H9 (cell line): Measurements from ENCODE around the gene CYSTM1. TPM values are rescaled to one million over a fixed set of nuclear protein-coding genes. Genes with fewer than 3 reads are reported as not detected.

Source experiments
- DNase-seq: peaks from one replicate; pipeline ENCODE4 v3.0.0-alpha.2; 2017
- H2AFZ ChIP-seq: one replicate; pipeline ENCODE4 v1.6.1; 2013; ENCODE audit warnings: mild to moderate bottlenecking, low read length, control low read depth, moderate library complexity
- H2AK5ac ChIP-seq: 2 replicates; pipeline ENCODE4 v1.6.1; 2013; ENCODE audit warnings: low read length, control low read depth, mixed read lengths; ENCODE audit not compliant: insufficient read length
- H2BK120ac ChIP-seq: one replicate; pipeline ENCODE4 v1.6.1; 2013; ENCODE audit warnings: low read depth, mild to moderate bottlenecking, low read length, control low read depth, inconsistent platforms; ENCODE audit not compliant: poor library complexity, severe bottlenecking
- H2BK12ac ChIP-seq: 2 replicates; pipeline ENCODE4 v1.6.1; 2013; ENCODE audit warnings: low read length, control low read depth, mixed read lengths, low read depth; ENCODE audit not compliant: insufficient read length
- H2BK15ac ChIP-seq: 2 replicates; pipeline ENCODE4 v1.6.1; 2013; ENCODE audit warnings: low read depth, low read length, control low read depth
- H2BK20ac ChIP-seq: one replicate; pipeline ENCODE4 v1.6.1; 2013; ENCODE audit warnings: low read depth, mild to moderate bottlenecking, low read length, control low read depth, inconsistent platforms; ENCODE audit not compliant: poor library complexity, severe bottlenecking
- H2BK5ac ChIP-seq: 2 replicates; pipeline ENCODE4 v1.6.1; 2013; ENCODE audit warnings: low read length, control low read depth, mixed read lengths; ENCODE audit not compliant: insufficient read length
- H3K14ac ChIP-seq: 2 replicates; pipeline ENCODE4 v1.6.1; 2013; ENCODE audit warnings: low read length, control low read depth; ENCODE audit not compliant: insufficient read depth
- H3K18ac ChIP-seq: 2 replicates; pipeline ENCODE4 v1.6.1; 2013; ENCODE audit warnings: low read depth, mild to moderate bottlenecking, mixed read lengths, low read length, control low read depth; ENCODE audit not compliant: insufficient read length
- H3K23ac ChIP-seq: 2 replicates; pipeline ENCODE4 v1.6.1; 2013; ENCODE audit warnings: low read length, control low read depth, mixed read lengths, low read depth; ENCODE audit not compliant: insufficient read length
- H3K23me2 ChIP-seq: 2 replicates; pipeline ENCODE4 v1.6.1; 2013; ENCODE audit warnings: low read depth, mild to moderate bottlenecking, mixed read lengths, low read length, control low read depth; ENCODE audit not compliant: insufficient read length, poor library complexity, severe bottlenecking
- H3K27ac ChIP-seq: 2 replicates; pipeline ENCODE4 v1.5.1; 2013; ENCODE audit warnings: low read length, control low read depth, mixed read lengths, low read depth; ENCODE audit not compliant: insufficient read length
- H3K27me3 ChIP-seq: 2 replicates; pipeline ENCODE4 v1.6.1; 2013; ENCODE audit warnings: low read length, control low read depth, inconsistent platforms; ENCODE audit not compliant: insufficient read depth
- H3K4ac ChIP-seq: 2 replicates; pipeline ENCODE4 v1.6.1; 2013; ENCODE audit warnings: low read depth, mild to moderate bottlenecking, control low read depth, inconsistent platforms, low read length, moderate library complexity
- H3K4me1 ChIP-seq: 2 replicates; pipeline ENCODE4 v1.6.1; 2013; ENCODE audit warnings: low read length, control low read depth, inconsistent platforms; ENCODE audit not compliant: insufficient read depth
- H3K4me2 ChIP-seq: 2 replicates; pipeline ENCODE4 v1.6.1; 2013; ENCODE audit warnings: low read length, control low read depth, mixed read lengths; ENCODE audit not compliant: insufficient read length, insufficient read depth
- H3K56ac ChIP-seq: 2 replicates; pipeline ENCODE4 v1.6.1; 2013; ENCODE audit warnings: low read depth, mild to moderate bottlenecking, mixed read lengths, low read length, control low read depth; ENCODE audit not compliant: insufficient read length
- H3K79me1 ChIP-seq: 2 replicates; pipeline ENCODE4 v1.6.1; 2013; ENCODE audit warnings: low read depth, mild to moderate bottlenecking, moderate library complexity, low read length, control low read depth, inconsistent platforms; ENCODE audit not compliant: insufficient read depth, poor library complexity, severe bottlenecking
- H3K79me2 ChIP-seq: 2 replicates; pipeline ENCODE4 v1.6.1; 2013; ENCODE audit warnings: low read length, control low read depth, inconsistent platforms; ENCODE audit not compliant: insufficient read depth
- H3K9ac ChIP-seq: 2 replicates; pipeline ENCODE4 v1.6.1; 2013; ENCODE audit warnings: low read length, control low read depth, mixed read lengths; ENCODE audit not compliant: insufficient read length; ENCODE audit errors: extremely low read depth
- H3K9me3 ChIP-seq: one replicate; pipeline ENCODE4 v1.6.1; 2013; ENCODE audit warnings: low read depth, low read length, inconsistent platforms; ENCODE audit not compliant: control insufficient read depth
- H3T11ph ChIP-seq: one replicate; pipeline ENCODE4 v1.6.1; 2013; ENCODE audit warnings: mild to moderate bottlenecking, low read length, control low read depth, inconsistent platforms
- H4K20me1 ChIP-seq: one replicate; pipeline ENCODE4 v1.6.1; 2013; ENCODE audit not compliant: control insufficient read depth, insufficient read length, insufficient read depth
- H4K5ac ChIP-seq: 2 replicates; pipeline ENCODE4 v1.6.1; 2013; ENCODE audit warnings: low read depth, mild to moderate bottlenecking, mixed read lengths, low read length, control low read depth; ENCODE audit not compliant: insufficient read length
- H4K8ac ChIP-seq: replicated peaks from 2 replicates; pipeline ENCODE4 v1.6.1; 2013; ENCODE audit warnings: low read length, control low read depth, mixed read lengths, low read depth; ENCODE audit not compliant: insufficient read length
- H4K91ac ChIP-seq: 2 replicates; pipeline ENCODE4 v1.6.1; 2013; ENCODE audit warnings: low read depth, mild to moderate bottlenecking, moderate library complexity, mixed read lengths, low read length, control low read depth; ENCODE audit not compliant: insufficient read length
- H3K27ac Mint-ChIP-seq, 3 experiments: 2 replicates in 2 of 3; 3 replicates in 1 of 3; pipeline ENCODE4 v1.8.0; 2020 to 2021; ENCODE audit warnings: mixed read lengths in 3 of 3, mild to moderate bottlenecking in 1 of 3, moderate library complexity in 1 of 3
- H3K27me3 Mint-ChIP-seq: 2 replicates; pipeline ENCODE4 v1.8.0; 2021; ENCODE audit warnings: low read depth, mild to moderate bottlenecking, moderate library complexity, mixed read lengths
- H3K36me3 Mint-ChIP-seq, 3 experiments: 2 replicates in 2 of 3; 3 replicates in 1 of 3; pipeline ENCODE4 v1.8.0; 2020 to 2021; ENCODE audit warnings: low read depth in 3 of 3, mixed read lengths in 3 of 3; ENCODE audit not compliant: insufficient read depth in 1 of 3
- H3K4me1 Mint-ChIP-seq, 2 experiments: 2 replicates each; pipeline ENCODE4 v1.8.0; 2020; ENCODE audit warnings: mixed read lengths in 2 of 2
- H3K4me3 Mint-ChIP-seq, 2 experiments: 2 replicates in 1 of 2; 3 replicates in 1 of 2; pipeline ENCODE4 v1.8.0; 2020 to 2021; ENCODE audit warnings: mild to moderate bottlenecking in 2 of 2, mixed read lengths in 2 of 2, moderate library complexity in 1 of 2
- H3K9me3 Mint-ChIP-seq, 2 experiments: 2 replicates in 1 of 2; 3 replicates in 1 of 2; pipeline ENCODE4 v1.8.0; 2020; ENCODE audit warnings: mild to moderate bottlenecking in 2 of 2, mixed read lengths in 2 of 2, moderate library complexity in 1 of 2
- CTCF ChIP-seq: fragments of 200-600 bp; sonication (generic); conservative IDR thresholded peaks from 3 replicates; pipeline ENCODE4 v1.8.0; 2021; ENCODE audit warnings: antibody characterized with exemption, mild to moderate bottlenecking
- WGBS: extraction: QIAGEN DNeasy Blood & Tissue Kit; methylation state at CpG from one replicate; pipeline ENCODE4 v1.1.7; 2013; ENCODE audit warnings: missing lambda C conversion rate, low lambda C conversion rate, mixed read lengths; ENCODE audit not compliant: insufficient read length; ENCODE audit errors: extremely low coverage; 5-methylcytosine and 5-hydroxymethylcytosine counted together
- total RNA-seq: library from RNA; stranded (reverse); gene quantifications from 2 replicates; pipeline ENCODE4 v1.2.1, GENCODE V29; 2021

The CYSTM1 gene
- total RNA-seq, 1 experiment from 2014 or later: 20.6 TPM

DNA sequence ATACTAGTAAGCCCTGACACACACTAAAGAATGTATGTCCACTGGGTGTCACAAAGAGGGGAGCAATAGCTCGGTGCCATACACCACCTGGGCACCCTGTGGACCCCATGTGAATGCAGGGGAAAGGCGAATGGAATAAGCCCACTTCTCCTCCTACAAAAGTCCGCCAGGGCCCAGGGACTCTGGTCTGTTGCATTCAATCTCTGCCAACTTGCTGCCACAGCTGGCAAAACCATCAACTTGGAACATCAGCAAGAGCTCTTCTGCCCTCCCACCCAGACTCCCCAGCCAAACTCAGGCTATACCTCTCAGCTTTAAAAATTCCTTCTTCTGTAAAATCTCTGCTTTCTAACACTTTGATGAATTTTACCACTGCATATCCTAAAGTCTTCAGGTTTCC is 73.4 kb downstream of the CYSTM1 start:
- H2AFZ ChIP-seq: no peak overlapping the region
- Mint-ChIP-seq H3K36me3 (peaks cover 10 to 30% (median 14%) of the 10 kb centered on the region in 3 experiments), H3K9me3 (no peaks in the 10 kb centered on the region), H3K27ac (no peak overlapping the region), H3K4me1 (peaks cover 25 to 28% of the 10 kb centered on the region in 2 experiments), H3K27me3 (no peaks in the 10 kb centered on the region), H3K4me3 (no peak overlapping the region)
- no peaks in the 10 kb centered on the region for H3K9me3 ChIP-seq
- no peak for TF ChIP-seq CTCF
- no peak overlapping the region for H3K18ac ChIP-seq
- H3K4ac ChIP-seq: no peak overlapping the region
- no peak overlapping the region for H2BK5ac ChIP-seq
- H2BK15ac ChIP-seq: no peak overlapping the region
- no peak overlapping the region for H4K5ac ChIP-seq
- H3K4me1 ChIP-seq: peaks cover 4% of the 10 kb centered on the region
- no CpG with 5 or more reads among the region's 3 CpGs for WGBS
- no peaks in the 10 kb centered on the region for H3K79me2 ChIP-seq
- no peaks in the 10 kb centered on the region for H4K20me1 ChIP-seq
- H2BK120ac ChIP-seq: no peak overlapping the region
- H3K4me2 ChIP-seq: no peak overlapping the region
- H3K27ac ChIP-seq: no peak overlapping the region
- H3K56ac ChIP-seq: no peak overlapping the region
- DNase-seq: no peak
- no peak overlapping the region for H3T11ph ChIP-seq
- no peak overlapping the region for H4K91ac ChIP-seq
- H2AK5ac ChIP-seq: no peak overlapping the region
- H4K8ac ChIP-seq: no peak overlapping the region
- no peak overlapping the region for H3K14ac ChIP-seq
- no peak overlapping the region for H2BK12ac ChIP-seq
- H3K27me3 ChIP-seq: no peaks in the 10 kb centered on the region
- H3K23ac ChIP-seq: no peak overlapping the region
- H3K23me2 ChIP-seq: no peaks in the 10 kb centered on the region
- no peak overlapping the region for H2BK20ac ChIP-seq
- H3K79me1 ChIP-seq: no peaks in the 10 kb centered on the region
- no peak overlapping the region for H3K9ac ChIP-seq
